SK-N-MC (cell line): ENCODE data around the gene SMO.
A peak's percentile ranks its signal among the peaks of the same experiment; 100 is the strongest.

Experiments used
- DNase-seq: peaks from one replicate; pipeline ENCODE4 v3.0.0-alpha.2; 2011; ENCODE audit warnings: low read depth, low spot score
- H3K27ac ChIP-seq: fragments of 200-600 bp; sonication (generic); 2 replicates; pipeline ENCODE4 v1.5.1; 2016; ENCODE audit warnings: mixed run types
- H3K36me3 ChIP-seq: fragments of 200-600 bp; sonication (generic); 2 replicates; pipeline ENCODE4 v1.6.1; 2017; ENCODE audit warnings: antibody characterized with exemption, low read length, mixed read lengths; ENCODE audit not compliant: insufficient read depth
- H3K4me3 ChIP-seq: fragments of 200-600 bp; sonication (generic); 2 replicates; pipeline ENCODE4 v1.5.1; 2016
- H3K9ac ChIP-seq: fragments of 200-600 bp; sonication (generic); 2 replicates; pipeline ENCODE4 v1.8.0; 2017; ENCODE audit warnings: mixed run types, mixed read lengths; ENCODE audit not compliant: insufficient read length
- H3K9me3 ChIP-seq: fragments of 200-600 bp; sonication (generic); 2 replicates; pipeline ENCODE4 v1.6.1; 2017; ENCODE audit warnings: low read depth, mild to moderate bottlenecking, antibody characterized with exemption, low read length, moderate library complexity, mixed read lengths
- EZH2 ChIP-seq: fragments of 200-600 bp; sonication (generic); IDR thresholded peaks from one replicate; pipeline ENCODE4 v1.6.1; 2017; ENCODE audit warnings: antibody characterized with exemption
- FOXP2 ChIP-seq: optimal IDR thresholded peaks from 2 replicates; pipeline ENCODE3; 2011; ENCODE audit warnings: mild to moderate bottlenecking, moderate library complexity; ENCODE audit not compliant: insufficient read depth; ENCODE audit errors: extremely low read length, control extremely low read depth
- POLR2AphosphoS5 ChIP-seq: IDR thresholded peaks from 2 replicates; pipeline ENCODE4 v1.6.1; 2012; ENCODE audit warnings: mild to moderate bottlenecking, low read depth, low read length, borderline replicate concordance

Gene SMO

DNA sequence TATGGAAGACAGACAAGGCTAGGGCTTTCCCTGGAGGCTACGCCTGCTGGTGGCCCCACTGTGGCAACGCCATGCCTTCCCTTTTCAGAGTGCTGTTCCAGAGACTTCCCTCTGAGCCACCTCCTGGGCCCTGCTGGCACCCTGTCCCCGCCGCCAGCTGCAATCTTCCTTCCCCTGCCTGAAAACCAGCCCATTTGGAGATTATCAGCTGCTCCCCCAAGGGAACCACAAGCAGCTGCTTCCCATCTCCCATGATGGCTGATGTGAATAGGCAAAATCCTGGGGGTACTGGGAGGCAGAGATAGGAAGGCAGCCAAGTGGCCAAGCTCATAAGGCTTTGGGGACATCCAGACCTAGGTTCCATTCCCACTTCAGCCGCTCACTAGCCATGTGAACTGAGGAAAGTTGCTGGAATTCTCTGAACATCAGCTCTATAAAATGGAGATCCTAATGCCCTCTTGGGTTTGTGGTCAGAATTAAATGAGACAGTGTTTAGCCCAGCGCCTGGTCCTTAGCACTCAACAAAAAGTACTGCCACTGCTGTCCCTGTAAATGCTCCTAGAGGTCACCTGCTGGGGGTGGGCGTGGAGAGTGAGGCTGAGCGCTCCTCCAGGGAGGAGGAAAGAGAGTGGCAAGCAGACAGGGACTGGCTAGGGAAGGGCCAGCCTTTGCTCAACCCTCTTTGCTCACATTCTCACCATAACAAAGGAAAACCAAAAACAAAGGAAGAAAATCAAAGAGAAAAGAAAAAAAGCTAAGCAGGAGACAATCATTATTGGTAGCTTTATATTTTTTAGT, 38.0 kb upstream of the SMO start:
- Histone ChIP-seq H3K36me3 (no peaks in the 10 kb centered on the region), H3K9me3 (no peaks in the 10 kb centered on the region), H3K27ac (peak overlapping the region; percentile 10; the same call in 1 of the 2 replicates), H3K4me3 (peak overlapping the region; percentile 38), H3K9ac (peak overlapping the region; percentile 5)
- no peak for TF ChIP-seq EZH2
- no peak for TF ChIP-seq FOXP2
- no peak for TF ChIP-seq POLR2AphosphoS5
- no peak for DNase-seq

DNA sequence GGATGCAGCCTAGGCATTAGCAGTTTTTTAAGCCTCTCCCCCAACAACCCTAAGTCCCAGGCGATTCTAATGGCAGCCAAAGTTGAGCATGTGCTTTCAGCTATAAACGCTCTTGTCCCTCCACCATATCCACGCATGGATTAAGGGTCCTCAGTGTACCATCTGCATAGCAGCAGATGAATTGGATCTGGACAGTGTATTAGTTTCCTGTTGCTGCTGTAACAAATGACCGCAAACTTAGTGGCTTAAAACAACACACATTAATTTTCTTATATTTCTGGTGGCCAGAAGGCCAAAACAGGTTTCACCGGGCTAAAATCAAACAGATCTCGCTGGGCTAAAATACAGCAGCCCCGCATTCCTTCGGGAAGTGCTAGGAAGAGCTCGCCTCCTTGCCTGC, 30.8 kb upstream of the SMO start:
- no peaks in the 10 kb centered on the region for H3K9me3 ChIP-seq
- no peak for TF ChIP-seq FOXP2
- no peak for TF ChIP-seq POLR2AphosphoS5
- no peak for TF ChIP-seq EZH2
- no peak for DNase-seq
- H3K9ac ChIP-seq = no peak overlapping the region
- no peak overlapping the region for H3K27ac ChIP-seq
- no peak overlapping the region for H3K4me3 ChIP-seq
- no peaks in the 10 kb centered on the region for H3K36me3 ChIP-seq

GRCh38 chr7:129159539-129159938, 28.9 kb upstream of the SMO start:
- H3K4me3 ChIP-seq = no peak overlapping the region
- no peaks in the 10 kb centered on the region for H3K9me3 ChIP-seq
- no peak overlapping the region for H3K9ac ChIP-seq
- H3K27ac ChIP-seq = no peak overlapping the region
- no peaks in the 10 kb centered on the region for H3K36me3 ChIP-seq
- DNase-seq = no peak
- TF ChIP-seq POLR2AphosphoS5 = no peak
- no peak for TF ChIP-seq EZH2

DNA sequence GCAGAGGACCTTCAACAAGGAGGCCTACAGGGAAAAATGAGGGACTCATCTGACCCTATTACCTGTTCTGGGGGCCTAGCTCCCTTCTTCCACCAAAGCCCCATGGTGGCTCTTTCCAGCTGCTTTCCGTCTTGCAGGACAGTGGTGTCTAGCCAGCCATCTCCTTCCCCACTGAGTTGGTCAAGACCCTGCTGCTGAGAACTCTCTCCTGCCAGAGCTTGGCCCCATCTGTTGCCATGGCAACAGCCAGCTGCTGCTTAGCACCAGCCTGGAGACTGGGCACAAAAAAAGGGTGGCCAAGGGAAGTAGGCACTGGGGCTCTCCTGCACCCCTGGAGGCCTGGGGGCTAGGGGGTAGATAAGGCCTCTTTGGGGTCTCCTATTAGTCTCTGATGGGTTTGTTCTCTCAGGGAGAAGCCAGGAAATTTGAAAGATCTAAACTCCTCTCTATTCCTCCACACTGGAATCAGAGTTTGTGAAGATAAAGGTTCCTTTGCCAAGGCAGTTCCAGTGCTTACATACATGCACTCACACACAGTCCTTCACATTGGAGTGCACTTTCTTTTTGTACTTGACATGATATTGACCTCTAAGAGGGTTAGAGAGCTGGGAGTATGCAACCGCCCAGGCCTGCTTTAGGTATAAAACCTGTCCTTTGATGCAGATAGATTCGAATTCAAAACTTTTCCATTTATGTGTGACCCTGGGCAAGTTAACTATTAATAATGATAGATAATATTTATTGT, 28.1 kb upstream of the SMO start:
- Histone ChIP-seq H3K36me3 (no peaks in the 10 kb centered on the region), H3K4me3 (no peak overlapping the region), H3K27ac (no peak overlapping the region), H3K9me3 (no peaks in the 10 kb centered on the region), H3K9ac (no peak overlapping the region)
- DNase-seq = no peak
- TF ChIP-seq FOXP2 = no peak
- TF ChIP-seq POLR2AphosphoS5 = no peak
- TF ChIP-seq EZH2 = no peak

DNA sequence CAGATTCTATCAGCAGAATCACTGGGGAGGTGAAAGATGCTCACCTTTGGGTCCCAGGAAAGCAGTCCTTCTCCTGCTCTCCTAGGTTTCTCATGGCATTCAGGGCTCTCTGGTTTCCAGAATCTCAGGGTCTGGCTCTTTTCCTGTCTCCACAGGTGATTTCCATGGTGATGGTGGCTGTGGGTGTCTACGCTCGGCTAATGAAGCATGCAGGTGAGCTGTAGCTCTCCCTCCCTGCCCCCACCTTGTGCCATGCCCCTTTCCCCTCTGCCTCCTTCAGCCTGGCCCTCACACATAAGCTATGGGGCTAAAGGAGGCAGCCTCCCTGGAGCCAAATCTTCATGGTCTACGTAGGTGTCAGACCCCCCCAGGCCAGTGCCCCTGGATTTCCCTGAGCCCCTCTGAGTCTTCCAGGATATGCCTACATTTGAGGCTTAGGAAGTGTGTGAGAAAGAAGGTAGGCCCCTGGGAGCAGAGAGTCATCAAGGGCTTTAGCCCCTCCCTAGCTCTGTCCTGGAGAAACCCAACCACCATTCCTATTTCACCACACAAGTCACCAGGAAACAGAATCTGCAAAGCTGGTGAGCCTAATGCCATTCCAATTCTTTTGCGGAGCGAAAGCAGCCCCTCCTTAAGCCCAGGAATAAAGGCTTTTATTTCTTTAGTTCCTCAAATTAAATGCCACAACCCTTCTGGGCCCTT, 26.8 kb upstream of the SMO start:
- Histone ChIP-seq H3K27ac (no peak overlapping the region), H3K9me3 (no peaks in the 10 kb centered on the region), H3K9ac (no peak overlapping the region), H3K36me3 (no peaks in the 10 kb centered on the region), H3K4me3 (no peak overlapping the region)
- no peak for DNase-seq
- TF ChIP-seq EZH2 (no peak), FOXP2 (no peak), POLR2AphosphoS5 (no peak)

DNA sequence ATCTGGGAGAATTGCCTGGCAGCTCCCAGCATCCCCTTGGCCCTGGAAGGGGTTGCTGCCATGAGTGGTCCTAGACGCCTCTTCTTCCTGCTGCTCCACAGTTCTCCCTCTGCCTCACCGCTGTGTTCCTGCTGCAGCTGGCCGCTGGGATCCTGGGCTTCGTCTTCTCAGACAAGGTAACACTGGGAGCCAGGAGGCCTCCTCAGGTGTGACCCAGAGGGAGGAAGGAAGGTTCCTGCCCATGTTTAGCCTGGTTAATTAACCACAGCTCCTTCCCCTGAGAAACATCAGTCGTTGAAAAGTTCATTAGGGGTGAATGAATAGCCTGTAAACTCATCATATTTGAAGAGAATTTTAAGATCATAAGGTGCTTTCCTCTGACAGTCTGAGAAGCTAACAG, 25.7 kb upstream of the SMO start:
- no peak for DNase-seq
- no peak overlapping the region for H3K27ac ChIP-seq
- TF ChIP-seq FOXP2 = no peak
- TF ChIP-seq EZH2 = no peak
- no peak for TF ChIP-seq POLR2AphosphoS5
- H3K4me3 ChIP-seq = no peak overlapping the region
- H3K9ac ChIP-seq = no peak overlapping the region
- H3K9me3 ChIP-seq = no peaks in the 10 kb centered on the region
- H3K36me3 ChIP-seq = no peaks in the 10 kb centered on the region

DNA sequence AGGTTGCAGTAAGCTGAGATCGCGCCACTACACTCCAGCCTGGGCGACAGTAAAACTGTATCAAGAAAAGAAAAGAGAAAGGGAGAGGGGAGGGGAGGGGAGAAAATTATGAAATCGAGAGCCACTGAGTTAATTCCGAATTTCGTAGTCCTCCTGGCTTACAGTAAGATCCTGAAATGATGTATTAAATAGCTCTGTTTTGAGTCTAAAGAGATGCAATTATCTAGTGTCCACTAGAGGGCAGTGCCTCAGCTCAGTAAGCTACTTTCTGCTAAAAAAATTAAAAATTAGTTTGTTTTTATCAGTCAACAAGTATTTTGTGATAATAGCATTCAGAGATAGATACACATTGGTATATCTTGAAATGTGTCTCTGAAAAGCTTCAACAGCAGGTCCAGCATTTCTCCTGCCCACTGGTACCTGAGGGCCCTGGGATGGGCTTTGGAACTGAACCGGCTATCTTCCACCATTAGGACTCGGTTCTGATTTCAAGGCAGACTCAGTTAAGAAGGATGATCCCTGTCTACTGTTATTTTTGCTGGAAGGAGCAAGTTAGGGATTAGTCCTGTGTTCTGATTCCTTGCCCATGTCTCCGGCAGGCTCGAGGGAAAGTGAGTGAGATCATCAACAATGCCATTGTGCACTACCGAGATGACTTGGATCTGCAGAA, 24.4 kb upstream of the SMO start:
- H3K9ac ChIP-seq = no peak overlapping the region
- no peak overlapping the region for H3K27ac ChIP-seq
- H3K9me3 ChIP-seq = no peaks in the 10 kb centered on the region
- peak; percentile 50 for DNase-seq
- H3K4me3 ChIP-seq = no peak overlapping the region
- no peak for TF ChIP-seq EZH2
- no peak for TF ChIP-seq FOXP2
- TF ChIP-seq POLR2AphosphoS5 = no peak
- no peaks in the 10 kb centered on the region for H3K36me3 ChIP-seq

DNA sequence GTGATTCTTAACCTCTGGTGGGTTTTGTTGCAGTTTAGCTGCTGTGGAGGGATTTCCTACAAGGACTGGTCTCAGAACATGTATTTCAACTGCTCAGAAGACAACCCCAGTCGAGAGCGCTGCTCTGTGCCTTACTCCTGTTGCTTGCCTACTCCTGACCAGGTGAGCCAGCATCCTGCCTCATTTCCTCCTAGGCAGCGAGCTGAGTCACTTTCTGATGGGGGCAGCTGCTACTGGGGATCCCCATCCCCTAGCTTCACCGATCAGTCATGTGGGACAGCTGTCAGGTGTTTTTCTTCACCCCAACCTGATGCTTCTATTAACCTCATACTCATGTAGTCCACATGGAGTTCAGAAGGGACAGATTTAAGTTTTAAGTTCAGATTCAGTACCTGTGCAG, 21.7 kb upstream of the SMO start:
- DNase-seq = no peak
- Histone ChIP-seq H3K4me3 (no peak overlapping the region), H3K27ac (no peak overlapping the region), H3K9me3 (no peaks in the 10 kb centered on the region), H3K36me3 (no peaks in the 10 kb centered on the region), H3K9ac (no peak overlapping the region)
- TF ChIP-seq FOXP2 (no peak), EZH2 (no peak), POLR2AphosphoS5 (no peak)
